Fibroblast of mammary gland (primary cell): Measurements from ENCODE around the gene GCC1.

Source experiments
- DNase-seq: peaks from one replicate; pipeline ENCODE4 v3.0.0-alpha.2; 2010; ENCODE audit warnings: low read depth
- H3K4me3 ChIP-seq: 2 replicates; pipeline ENCODE4 v1.5.1; 2011; ENCODE audit warnings: low read depth, mild to moderate bottlenecking, low read length, moderate library complexity; ENCODE audit not compliant: control insufficient read depth
- CTCF ChIP-seq: conservative IDR thresholded peaks from 2 replicates; pipeline ENCODE4 v1.5.1; 2011; ENCODE audit warnings: low read depth, low read length, inconsistent platforms; ENCODE audit not compliant: control insufficient read depth, insufficient read depth

GCC1 gene

GRCh38 chr7:127609297-127609696, 23.9 kb upstream of the GCC1 start:
- H3K4me3 ChIP-seq: no peak overlapping the region
- no peak for DNase-seq
- no peak for TF ChIP-seq CTCF

GRCh38 chr7:127608446-127608845, 23.1 kb upstream of the GCC1 start:
- no peak for TF ChIP-seq CTCF

GRCh38 chr7:127600885-127601284, 15.5 kb upstream of the GCC1 start:
- TF ChIP-seq CTCF: no peak
- no peak for DNase-seq
- no peak overlapping the region for H3K4me3 ChIP-seq

More at GRCh38 chr7:127608446-127608845, 23.1 kb upstream of the GCC1 start:
- no peak for DNase-seq
- H3K4me3 ChIP-seq: no peak overlapping the region

GRCh38 chr7:127598318-127598717, 12.9 kb upstream of the GCC1 start:
- peak; percentile 21 for DNase-seq
- no peak overlapping the region for H3K4me3 ChIP-seq
- peak; percentile 50 for TF ChIP-seq CTCF

- DNase-seq: no peak
- no peak for TF ChIP-seq CTCF
- no peak overlapping the region for H3K4me3 ChIP-seq
Measured at GRCh38 chr7:127595737-127596136, 10.3 kb upstream of the GCC1 start.

- H3K4me3 ChIP-seq: no peak overlapping the region
- no peak for TF ChIP-seq CTCF
- no peak for DNase-seq
Measured at GRCh38 chr7:127594490-127594889, 9.1 kb upstream of the GCC1 start.

- no peak overlapping the region for H3K4me3 ChIP-seq
- no peak for DNase-seq
- no peak for TF ChIP-seq CTCF
Measured at GRCh38 chr7:127592550-127592949, 7.2 kb upstream of the GCC1 start.
